Measurements from ENCODE around the gene PIGU.
"Not testable (repeated sequence)": the region's sequence is repeated elsewhere in the genome, so short reads cannot be mapped to it uniquely, and the experiment has no call there.

The PIGU gene

GRCh38 chr20:34706912-34707784 lies 30.3 kb upstream of the PIGU start:
- no peak for FAIRE-seq

GRCh38 chr20:34706302-34706875 lies 29.5 kb upstream of the PIGU start:
- DNase-seq (ENCODE audit: extremely low spot score, insufficient read length, low read depth) (no peak), FAIRE-seq (no peak)

More at GRCh38 chr20:34706912-34707784, 30.3 kb upstream of the PIGU start:
- DNase-seq (ENCODE audit: extremely low spot score, insufficient read length, low read depth), result no peak

GRCh38 chr20:34705397-34706301 lies 28.8 kb upstream of the PIGU start:
- no peak for FAIRE-seq
- no peak for DNase-seq (ENCODE audit: extremely low spot score, insufficient read length, low read depth)

- DNase-seq (ENCODE audit: extremely low spot score, insufficient read length, low read depth) (no peak), FAIRE-seq (no peak)
Measured at GRCh38 chr20:34705008-34705396, 28.1 kb upstream of the PIGU start.

- peak; percentile 73 for DNase-seq (ENCODE audit: extremely low spot score, insufficient read length, low read depth)
- FAIRE-seq, result peak; percentile 74
Measured at GRCh38 chr20:34704177-34705007, 27.5 kb upstream of the PIGU start, which contains the start of gene TP53INP2. TSS of gene TP53INP2 (plus strand) at chr20:34704344. CDS start at chr20:34708740, 4,396 bp downstream.

GRCh38 chr20:34703424-34704176 lies 26.7 kb upstream of the PIGU start:
- no peak for DNase-seq (ENCODE audit: extremely low spot score, insufficient read length, low read depth)
- no peak for FAIRE-seq

GRCh38 chr20:34703061-34703423 lies 26.1 kb upstream of the PIGU start:
- FAIRE-seq (no peak), DNase-seq (ENCODE audit: extremely low spot score, insufficient read length, low read depth) (no peak)

- FAIRE-seq (no peak), DNase-seq (ENCODE audit: extremely low spot score, insufficient read length, low read depth) (no peak)
Measured at GRCh38 chr20:34701405-34702085, 24.7 kb upstream of the PIGU start.

- FAIRE-seq (no peak), DNase-seq (ENCODE audit: extremely low spot score, insufficient read length, low read depth) (no peak)
Measured at GRCh38 chr20:34693414-34693813, 16.5 kb upstream of the PIGU start.

- DNase-seq (ENCODE audit: extremely low spot score, insufficient read length, low read depth) (no peak), FAIRE-seq (no peak)
Measured at GRCh38 chr20:34691838-34692237, 14.9 kb upstream of the PIGU start.

- DNase-seq (ENCODE audit: extremely low spot score, insufficient read length, low read depth) (no peak), FAIRE-seq (no peak)
Measured at GRCh38 chr20:34689486-34689885, 12.6 kb upstream of the PIGU start.

- FAIRE-seq (no peak), DNase-seq (ENCODE audit: extremely low spot score, insufficient read length, low read depth) (no peak)
Measured at GRCh38 chr20:34683667-34684066, 6.8 kb upstream of the PIGU start.

- no peak for DNase-seq (ENCODE audit: extremely low spot score, insufficient read length, low read depth)
- FAIRE-seq, result no peak
Measured at GRCh38 chr20:34680586-34681175, 3.8 kb upstream of the PIGU start.

- FAIRE-seq (no peak), DNase-seq (ENCODE audit: extremely low spot score, insufficient read length, low read depth) (no peak)
Measured at GRCh38 chr20:34675993-34676641, 775 bp downstream of the PIGU start.

- FAIRE-seq, result no peak
- no peak for DNase-seq (ENCODE audit: extremely low spot score, insufficient read length, low read depth)
Measured at GRCh38 chr20:34675561-34675960, 1.3 kb downstream of the PIGU start.

- FAIRE-seq (no peak), DNase-seq (ENCODE audit: extremely low spot score, insufficient read length, low read depth) (no peak)
Measured at GRCh38 chr20:34673412-34673811, 3.5 kb downstream of the PIGU start.

- no peak for DNase-seq (ENCODE audit: extremely low spot score, insufficient read length, low read depth)
- FAIRE-seq, result no peak
Measured at GRCh38 chr20:34669094-34669493, 7.8 kb downstream of the PIGU start.

- FAIRE-seq; DNase-seq (ENCODE audit: extremely low spot score, insufficient read length, low read depth): not testable (repeated sequence)
Measured at GRCh38 chr20:34664751-34665150, 12.1 kb downstream of the PIGU start.
